ENCODE measurements around the gene TWIST2.

The TWIST2 gene

DNA sequence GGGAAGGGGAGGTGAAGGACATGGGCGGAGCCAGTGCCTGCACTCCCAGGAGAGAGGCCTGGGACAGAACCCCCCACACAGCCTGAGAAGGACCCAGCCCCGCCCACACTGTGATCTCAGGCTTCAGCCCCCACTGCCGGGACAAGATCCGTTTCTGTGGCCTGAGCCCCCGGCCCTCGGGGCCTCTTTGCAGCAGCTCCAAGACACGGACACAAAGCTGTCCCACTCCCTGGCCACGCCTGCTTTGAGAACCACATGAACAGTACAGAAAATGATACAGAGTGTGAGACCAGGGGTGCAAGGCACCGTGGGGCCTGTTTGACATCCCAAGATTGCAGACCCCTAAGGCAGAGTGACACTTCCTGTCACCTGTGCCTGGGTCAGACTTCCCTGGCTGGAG is 74.5 kb downstream of the TWIST2 start:
- H3K4me1 ChIP-seq (ENCODE audit: control insufficient read depth, insufficient read depth, low read length) = no peaks in the 10 kb centered on the region
- H3K4me3 ChIP-seq (ENCODE audit: low read depth, low read length) = no peak overlapping the region

DNA sequence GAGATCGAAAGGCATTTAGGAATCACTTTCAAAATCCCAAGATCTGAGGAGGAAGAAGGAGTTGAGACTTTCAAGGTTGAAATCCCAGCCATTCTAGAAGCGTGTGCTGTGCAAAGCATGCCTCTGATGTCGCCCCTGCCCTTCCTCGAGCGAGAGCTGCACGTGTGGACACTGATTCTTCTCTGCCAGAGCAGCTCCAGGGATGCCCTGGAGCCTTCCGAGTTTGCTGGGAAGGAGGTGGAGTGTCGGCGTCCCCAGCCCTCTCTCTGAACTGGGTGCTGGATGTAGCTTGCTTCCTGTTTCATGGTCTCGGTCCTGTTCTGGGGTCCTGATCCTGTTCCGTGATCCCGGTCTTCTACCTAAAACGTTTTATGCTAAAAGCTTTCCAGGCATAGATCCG is 76.1 kb downstream of the TWIST2 start:
- no peak overlapping the region for H3K4me3 ChIP-seq (ENCODE audit: low read depth, low read length)
- H3K4me1 ChIP-seq (ENCODE audit: control insufficient read depth, insufficient read depth, low read length) = no peaks in the 10 kb centered on the region
- no peaks in the 10 kb centered on the region for H3K27me3 ChIP-seq (ENCODE audit: control insufficient read depth, insufficient read depth, low read length)
- no peaks in the 10 kb centered on the region for H3K9me3 ChIP-seq (ENCODE audit: control insufficient read depth, insufficient read depth, low read length)
- H3K9ac ChIP-seq (ENCODE audit: low read depth, low read length) = no peak overlapping the region
- no peaks in the 10 kb centered on the region for H3K36me3 ChIP-seq (ENCODE audit: control insufficient read depth, insufficient read depth, low read length)

More for the DNA sequence above, 74.5 kb downstream of the TWIST2 start:
- no peaks in the 10 kb centered on the region for H3K9me3 ChIP-seq (ENCODE audit: control insufficient read depth, insufficient read depth, low read length)
- H3K9ac ChIP-seq (ENCODE audit: low read depth, low read length) = no peak overlapping the region
- no peaks in the 10 kb centered on the region for H3K27me3 ChIP-seq (ENCODE audit: control insufficient read depth, insufficient read depth, low read length)
- no peaks in the 10 kb centered on the region for H3K36me3 ChIP-seq (ENCODE audit: control insufficient read depth, insufficient read depth, low read length)

DNA sequence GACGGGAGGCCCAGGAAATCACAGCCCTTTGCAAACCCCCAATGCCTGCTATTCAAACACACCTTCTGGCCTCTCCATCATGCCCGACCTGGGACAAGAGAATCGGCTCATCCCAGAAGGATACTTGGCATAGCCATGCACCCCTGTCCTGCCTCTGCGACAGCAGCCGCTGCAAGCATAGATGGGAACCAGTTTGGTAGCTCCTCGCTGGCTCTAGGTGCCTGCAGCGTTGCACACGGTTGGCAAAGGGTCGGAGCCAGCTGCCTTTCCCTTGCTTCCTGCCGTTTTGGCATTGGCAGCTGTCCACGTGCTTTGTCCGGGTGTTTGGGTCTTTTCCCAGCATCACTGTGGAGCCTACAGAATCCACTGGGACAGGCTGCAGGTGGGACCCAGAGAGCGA is 76.9 kb downstream of the TWIST2 start:
- Histone ChIP-seq H3K4me1 (ENCODE audit: control insufficient read depth, insufficient read depth, low read length) (no peaks in the 10 kb centered on the region), H3K9ac (ENCODE audit: low read depth, low read length) (no peak overlapping the region)

DNA sequence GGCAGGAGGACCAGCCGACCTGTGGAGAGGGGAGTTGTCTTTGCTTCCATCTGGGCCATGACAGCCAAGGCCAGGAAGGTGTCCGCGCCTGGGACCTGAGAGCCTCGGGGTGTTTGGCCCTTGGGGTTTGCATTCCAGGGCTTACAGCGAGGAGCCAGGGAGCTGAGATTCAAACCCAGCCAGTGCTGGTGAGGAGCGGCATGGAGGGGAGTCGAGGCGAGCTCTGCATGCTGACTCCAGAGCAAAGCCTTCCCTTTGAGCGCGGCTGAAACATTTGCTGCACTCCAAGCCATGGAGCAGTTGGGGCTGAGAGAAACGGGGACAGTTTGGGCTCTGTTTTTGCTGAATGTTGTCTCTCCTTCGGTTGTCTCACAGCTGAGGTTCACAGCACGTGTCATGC is 77.4 kb downstream of the TWIST2 start:
- no peaks in the 10 kb centered on the region for H3K27me3 ChIP-seq (ENCODE audit: control insufficient read depth, insufficient read depth, low read length)
- H3K9ac ChIP-seq (ENCODE audit: low read depth, low read length) = no peak overlapping the region
- no peaks in the 10 kb centered on the region for H3K9me3 ChIP-seq (ENCODE audit: control insufficient read depth, insufficient read depth, low read length)
- H3K4me3 ChIP-seq (ENCODE audit: low read depth, low read length) = no peak overlapping the region
- no peaks in the 10 kb centered on the region for H3K36me3 ChIP-seq (ENCODE audit: control insufficient read depth, insufficient read depth, low read length)
- H3K4me1 ChIP-seq (ENCODE audit: control insufficient read depth, insufficient read depth, low read length) = no peaks in the 10 kb centered on the region

More for the DNA sequence above, 76.9 kb downstream of the TWIST2 start:
- Histone ChIP-seq H3K27me3 (ENCODE audit: control insufficient read depth, insufficient read depth, low read length) (no peaks in the 10 kb centered on the region), H3K9me3 (ENCODE audit: control insufficient read depth, insufficient read depth, low read length) (no peaks in the 10 kb centered on the region), H3K36me3 (ENCODE audit: control insufficient read depth, insufficient read depth, low read length) (no peaks in the 10 kb centered on the region), H3K4me3 (ENCODE audit: low read depth, low read length) (no peak overlapping the region)

DNA sequence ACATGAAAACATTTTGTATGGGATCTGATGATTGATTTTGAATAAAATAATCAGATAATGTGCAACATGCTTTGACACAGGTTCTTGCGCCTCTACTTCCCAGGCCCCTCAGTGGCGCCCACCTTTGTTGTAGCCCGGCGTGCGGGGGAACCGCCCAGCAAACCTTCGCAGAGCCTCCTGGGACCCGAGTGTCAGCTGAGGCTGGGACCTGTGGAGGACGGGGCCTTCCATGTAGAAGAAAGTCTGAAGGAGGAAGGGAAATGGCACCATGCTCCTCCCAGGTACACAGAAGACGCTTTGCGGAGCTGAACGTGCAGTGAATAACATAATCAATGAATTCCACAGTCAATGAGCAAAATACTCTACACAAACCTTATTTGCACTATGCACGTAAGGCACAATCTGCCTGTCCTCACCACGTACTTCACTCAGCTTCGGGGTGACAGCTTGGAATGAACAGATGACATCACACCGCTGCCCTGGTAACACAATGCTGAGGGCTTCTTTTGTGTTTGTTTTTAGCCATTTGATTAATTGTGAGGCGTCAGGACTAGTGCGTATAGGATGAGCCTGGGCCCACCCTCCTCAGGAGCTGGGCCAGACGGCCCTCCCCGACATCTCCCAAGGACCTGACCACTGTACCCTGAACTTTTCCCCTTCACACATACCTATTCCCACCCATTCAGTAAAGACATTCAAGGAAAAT is 78.1 kb downstream of the TWIST2 start:
- Histone ChIP-seq H3K9me3 (ENCODE audit: control insufficient read depth, insufficient read depth, low read length) (no peaks in the 10 kb centered on the region), H3K9ac (ENCODE audit: low read depth, low read length) (no peak overlapping the region), H3K4me3 (ENCODE audit: low read depth, low read length) (no peak overlapping the region), H3K27me3 (ENCODE audit: control insufficient read depth, insufficient read depth, low read length) (no peaks in the 10 kb centered on the region), H3K36me3 (ENCODE audit: control insufficient read depth, insufficient read depth, low read length) (no peaks in the 10 kb centered on the region), H3K4me1 (ENCODE audit: control insufficient read depth, insufficient read depth, low read length) (no peaks in the 10 kb centered on the region)

DNA sequence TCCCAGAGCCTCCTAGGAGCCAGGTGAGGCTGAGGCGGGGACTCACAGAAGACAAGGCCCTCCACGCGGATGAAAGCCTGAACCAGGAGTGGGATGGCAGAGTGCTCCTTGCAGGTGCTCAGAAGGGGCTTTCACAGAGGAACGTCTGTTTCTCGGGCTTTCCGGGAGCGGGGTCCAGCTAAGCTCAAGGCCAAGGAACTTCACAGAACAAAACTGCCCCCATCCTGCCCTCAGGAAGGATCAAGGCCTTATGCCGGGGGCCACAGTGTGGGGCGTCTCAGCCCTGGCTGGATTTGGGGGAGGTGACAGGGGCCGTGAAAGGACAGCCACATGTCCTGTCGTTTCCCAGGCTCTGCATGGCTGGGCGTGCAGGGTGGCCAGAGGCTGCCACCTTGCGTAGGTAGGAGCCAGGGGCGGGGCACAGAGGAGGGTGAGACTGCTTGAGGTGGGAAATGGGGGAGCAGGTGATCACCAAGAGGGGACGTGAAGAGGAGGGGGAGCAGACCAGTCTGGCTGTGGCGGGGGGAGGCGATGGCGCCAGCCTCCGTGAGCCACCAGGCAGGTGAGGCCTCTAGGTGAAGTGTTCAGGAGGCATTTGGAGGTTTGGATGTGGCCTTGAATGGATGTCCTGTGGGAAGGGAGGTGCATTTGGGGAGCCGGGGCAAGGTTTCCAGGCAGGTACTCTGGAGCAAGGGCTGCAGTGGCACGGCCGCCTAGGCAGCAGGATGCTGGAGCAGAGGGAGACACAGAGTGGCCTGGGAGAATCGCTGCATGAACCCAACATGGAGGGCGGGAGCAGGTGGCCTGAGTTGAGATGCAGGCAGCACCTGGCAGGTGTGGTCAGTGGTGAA is 79.1 kb downstream of the TWIST2 start:
- Histone ChIP-seq H3K36me3 (ENCODE audit: control insufficient read depth, insufficient read depth, low read length) (no peaks in the 10 kb centered on the region), H3K27me3 (ENCODE audit: control insufficient read depth, insufficient read depth, low read length) (no peaks in the 10 kb centered on the region), H3K4me3 (ENCODE audit: low read depth, low read length) (no peak overlapping the region), H3K9me3 (ENCODE audit: control insufficient read depth, insufficient read depth, low read length) (no peaks in the 10 kb centered on the region), H3K9ac (ENCODE audit: low read depth, low read length) (no peak overlapping the region), H3K4me1 (ENCODE audit: control insufficient read depth, insufficient read depth, low read length) (no peaks in the 10 kb centered on the region)

DNA sequence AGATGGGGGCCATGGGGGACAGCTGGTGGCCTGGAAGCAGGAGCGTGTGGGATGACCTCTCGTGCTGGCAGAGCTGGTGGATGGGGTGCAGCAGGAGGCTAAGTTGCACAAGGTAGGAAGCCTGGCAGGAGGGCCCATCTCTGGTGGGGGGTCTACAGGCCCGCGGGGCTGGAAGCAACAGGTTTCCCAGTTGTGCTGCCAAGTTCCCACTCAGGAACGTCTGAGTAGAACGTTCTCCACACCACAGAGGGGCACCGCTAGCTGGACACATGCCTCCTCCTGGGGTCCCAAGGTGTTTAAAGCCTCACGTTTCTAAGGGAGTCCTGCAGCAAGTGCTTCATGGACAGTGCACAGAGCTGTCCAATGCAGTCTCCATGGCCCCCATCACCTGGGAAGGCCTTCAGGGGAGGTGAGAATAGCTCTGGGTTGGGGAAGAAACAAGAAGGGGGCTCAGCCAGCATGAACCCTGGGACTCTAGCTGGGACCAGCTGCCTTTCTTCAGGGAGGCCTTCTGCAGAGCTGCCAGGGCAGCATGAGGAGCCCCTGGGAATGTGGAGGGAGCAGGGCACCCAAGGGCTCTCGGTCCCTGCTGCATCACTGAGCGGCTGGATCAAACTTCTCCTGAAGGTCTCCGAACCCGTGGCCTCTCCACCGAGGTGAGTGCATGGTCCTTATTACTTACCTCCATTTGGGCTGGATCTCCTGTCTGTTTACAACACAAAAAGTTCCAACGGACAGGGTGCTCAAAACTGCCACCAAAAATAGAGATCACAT is 80.0 kb downstream of the TWIST2 start:
- Histone ChIP-seq H3K9me3 (ENCODE audit: control insufficient read depth, insufficient read depth, low read length) (no peaks in the 10 kb centered on the region), H3K4me1 (ENCODE audit: control insufficient read depth, insufficient read depth, low read length) (no peaks in the 10 kb centered on the region), H3K4me3 (ENCODE audit: low read depth, low read length) (no peak overlapping the region), H3K36me3 (ENCODE audit: control insufficient read depth, insufficient read depth, low read length) (no peaks in the 10 kb centered on the region), H3K9ac (ENCODE audit: low read depth, low read length) (no peak overlapping the region), H3K27me3 (ENCODE audit: control insufficient read depth, insufficient read depth, low read length) (no peaks in the 10 kb centered on the region)

DNA sequence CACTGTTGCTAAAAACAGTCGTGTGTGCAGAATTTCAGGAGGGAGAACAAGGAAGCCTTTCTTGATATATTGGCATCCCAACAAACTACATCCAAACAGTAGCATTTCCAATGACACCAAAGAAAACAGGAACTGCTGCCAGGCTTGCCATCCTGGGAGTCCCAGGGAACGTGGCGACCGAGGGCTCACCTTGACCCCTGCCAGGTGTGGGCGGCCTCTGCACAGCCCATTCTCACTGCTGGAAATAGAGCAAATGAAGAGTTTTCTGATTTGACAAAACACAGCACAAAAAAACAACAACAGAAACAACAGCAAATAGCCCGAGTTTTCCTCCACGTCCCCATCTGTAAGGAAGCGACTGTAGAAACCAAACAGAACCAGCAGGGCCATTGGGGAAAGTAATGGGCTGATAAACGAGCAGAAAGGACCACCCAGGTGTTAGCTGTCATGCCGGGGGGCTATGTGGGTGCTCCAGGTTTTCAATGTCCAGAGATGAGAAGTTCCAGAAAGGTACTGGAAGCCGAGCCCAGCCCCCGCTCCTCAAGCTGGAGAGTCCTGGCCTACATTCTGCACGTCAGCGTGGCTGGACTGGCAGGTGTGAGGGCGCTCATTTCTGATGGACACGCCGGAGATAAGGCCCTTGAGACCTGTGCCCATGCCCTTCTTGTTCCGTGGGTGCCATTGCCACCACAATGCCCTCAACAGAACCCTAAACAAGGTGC is 80.8 kb downstream of the TWIST2 start:
- Histone ChIP-seq H3K27me3 (ENCODE audit: control insufficient read depth, insufficient read depth, low read length) (no peaks in the 10 kb centered on the region), H3K4me3 (ENCODE audit: low read depth, low read length) (no peak overlapping the region), H3K36me3 (ENCODE audit: control insufficient read depth, insufficient read depth, low read length) (no peaks in the 10 kb centered on the region), H3K9ac (ENCODE audit: low read depth, low read length) (no peak overlapping the region), H3K4me1 (ENCODE audit: control insufficient read depth, insufficient read depth, low read length) (no peaks in the 10 kb centered on the region), H3K9me3 (ENCODE audit: control insufficient read depth, insufficient read depth, low read length) (no peaks in the 10 kb centered on the region)

DNA sequence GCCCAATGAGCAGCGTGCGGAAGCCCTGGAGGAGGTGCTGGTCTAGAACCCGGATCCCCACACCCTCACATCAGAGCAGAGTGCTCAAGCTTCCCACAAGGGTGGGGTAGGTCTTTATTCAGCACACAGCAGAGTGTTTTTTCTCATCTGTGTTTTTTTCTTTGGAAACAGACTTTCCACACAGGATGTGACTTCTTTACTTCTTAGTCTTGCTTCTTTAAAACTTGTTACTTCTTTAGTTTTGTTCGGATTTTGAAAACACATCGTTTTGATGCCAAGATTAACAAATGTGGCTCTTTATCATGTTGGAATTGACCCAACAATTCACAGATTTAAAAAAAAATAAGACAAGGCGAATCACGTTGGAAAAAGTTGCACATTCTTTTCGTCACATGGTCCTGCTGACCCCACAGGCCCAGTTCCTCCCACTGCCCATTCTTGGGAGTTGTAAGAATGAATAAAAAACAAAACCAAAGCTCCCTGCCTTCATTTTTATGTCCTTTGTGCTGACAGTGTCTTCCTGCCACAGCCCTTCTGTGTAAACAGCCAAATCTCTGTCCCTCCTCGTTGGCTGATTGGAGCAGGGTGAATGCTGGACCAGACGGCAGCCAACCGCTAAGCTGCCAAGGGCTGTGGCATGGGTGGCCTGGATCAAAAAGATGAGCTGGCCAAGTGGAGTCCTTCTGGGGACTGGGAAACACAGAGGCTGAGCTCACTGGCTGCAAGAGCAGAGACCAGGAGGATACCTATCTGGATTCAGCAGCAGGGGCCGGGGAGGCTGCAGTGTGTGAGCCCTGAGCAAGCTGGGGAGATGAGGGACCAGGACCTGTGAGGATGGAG is 81.6 kb downstream of the TWIST2 start:
- Histone ChIP-seq H3K36me3 (ENCODE audit: control insufficient read depth, insufficient read depth, low read length) (no peaks in the 10 kb centered on the region), H3K4me3 (ENCODE audit: low read depth, low read length) (no peak overlapping the region), H3K9ac (ENCODE audit: low read depth, low read length) (no peak overlapping the region), H3K4me1 (ENCODE audit: control insufficient read depth, insufficient read depth, low read length) (no peaks in the 10 kb centered on the region), H3K27me3 (ENCODE audit: control insufficient read depth, insufficient read depth, low read length) (peaks cover 2% of the 10 kb centered on the region), H3K9me3 (ENCODE audit: control insufficient read depth, insufficient read depth, low read length) (no peaks in the 10 kb centered on the region)

DNA sequence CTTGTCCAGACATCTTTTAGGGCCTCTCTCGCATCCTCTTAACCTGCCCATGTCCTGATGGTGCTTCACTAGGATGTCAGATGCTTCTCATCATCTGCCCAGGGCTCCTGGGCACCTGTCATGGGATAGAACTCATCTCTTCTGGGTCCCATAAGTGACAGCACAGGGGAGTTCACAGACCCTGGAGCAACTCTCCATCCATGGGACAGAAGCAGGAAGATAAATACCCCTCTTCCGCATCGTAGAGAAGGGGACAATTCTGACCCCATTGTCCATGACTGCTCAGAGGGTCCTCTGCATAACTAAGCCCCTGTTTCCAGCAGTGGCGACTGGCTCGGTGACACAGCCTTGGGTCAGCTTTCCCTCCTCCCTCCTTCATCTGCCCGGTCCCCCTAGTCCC is 82.3 kb downstream of the TWIST2 start:
- no peaks in the 10 kb centered on the region for H3K9me3 ChIP-seq (ENCODE audit: control insufficient read depth, insufficient read depth, low read length)
- no peaks in the 10 kb centered on the region for H3K4me1 ChIP-seq (ENCODE audit: control insufficient read depth, insufficient read depth, low read length)
- no peak overlapping the region for H3K4me3 ChIP-seq (ENCODE audit: low read depth, low read length)
- H3K9ac ChIP-seq (ENCODE audit: low read depth, low read length) = no peak overlapping the region
- H3K36me3 ChIP-seq (ENCODE audit: control insufficient read depth, insufficient read depth, low read length) = no peaks in the 10 kb centered on the region
- peaks cover 2% of the 10 kb centered on the region for H3K27me3 ChIP-seq (ENCODE audit: control insufficient read depth, insufficient read depth, low read length)
